ENCODE data around the gene GABRB1. TPM values are rescaled to one million over a fixed set of nuclear protein-coding genes. Genes with fewer than 3 reads are reported as not detected.

GABRB1 gene
- total and polyA plus RNA-seq, 12 donors = 0.22 to 0.69 (median 0.48) TPM; not detected in 8

DNA sequence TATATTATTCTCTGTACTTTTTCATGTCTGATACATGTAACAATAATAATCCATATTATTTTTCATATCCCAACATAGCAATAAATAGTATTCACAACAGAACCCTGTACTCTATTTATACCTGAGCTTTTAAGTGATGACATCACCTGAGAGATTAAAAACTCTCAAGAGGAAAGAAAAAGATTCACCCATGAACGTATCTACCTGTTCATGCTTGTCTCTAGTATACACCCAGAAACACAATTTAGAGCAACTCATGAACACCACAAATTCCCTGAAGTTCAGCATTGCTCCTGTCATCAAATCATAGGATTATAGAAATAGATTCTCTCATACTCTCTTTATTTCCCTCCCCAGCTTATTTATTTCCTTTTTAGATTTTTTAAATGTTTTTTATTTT, 185.9 kb downstream of the GABRB1 start:
- Histone ChIP-seq H3K27me3 (no peaks in the 10 kb centered on the region), H3K4me3 (no peak overlapping the region), H3K36me3 (replicated peaks in 1 of 2) (no peaks in the 10 kb centered on the region), H3K27ac (no peak overlapping the region), H3K4me1 (replicated peaks in 1 of 2) (no peaks in the 10 kb centered on the region), H3K9me3 (replicated peaks in 1 of 3) (no peaks in the 10 kb centered on the region)
- WGBS, 4 donors = 52 to 70% (median 59%) methylated on average over 1 of the region's 1 CpG
- intact Hi-C loops (cut with DNase I) = no loop called here
- DNase-seq = no peak
- no peak for TF ChIP-seq POLR2A (IDR thresholded peaks at IDR 0.05)
- TF ChIP-seq, protein P1, sequence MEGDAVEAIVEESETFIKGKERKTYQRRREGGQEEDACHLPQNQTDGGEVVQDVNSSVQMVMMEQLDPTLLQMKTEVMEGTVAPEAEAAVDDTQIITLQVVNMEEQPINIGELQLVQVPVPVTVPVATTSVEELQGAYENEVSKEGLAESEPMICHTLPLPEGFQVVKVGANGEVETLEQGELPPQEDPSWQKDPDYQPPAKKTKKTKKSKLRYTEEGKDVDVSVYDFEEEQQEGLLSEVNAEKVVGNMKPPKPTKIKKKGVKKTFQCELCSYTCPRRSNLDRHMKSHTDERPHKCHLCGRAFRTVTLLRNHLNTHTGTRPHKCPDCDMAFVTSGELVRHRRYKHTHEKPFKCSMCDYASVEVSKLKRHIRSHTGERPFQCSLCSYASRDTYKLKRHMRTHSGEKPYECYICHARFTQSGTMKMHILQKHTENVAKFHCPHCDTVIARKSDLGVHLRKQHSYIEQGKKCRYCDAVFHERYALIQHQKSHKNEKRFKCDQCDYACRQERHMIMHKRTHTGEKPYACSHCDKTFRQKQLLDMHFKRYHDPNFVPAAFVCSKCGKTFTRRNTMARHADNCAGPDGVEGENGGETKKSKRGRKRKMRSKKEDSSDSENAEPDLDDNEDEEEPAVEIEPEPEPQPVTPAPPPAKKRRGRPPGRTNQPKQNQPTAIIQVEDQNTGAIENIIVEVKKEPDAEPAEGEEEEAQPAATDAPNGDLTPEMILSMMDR (IDR thresholded peaks at IDR 0.05) = no peak

DNA sequence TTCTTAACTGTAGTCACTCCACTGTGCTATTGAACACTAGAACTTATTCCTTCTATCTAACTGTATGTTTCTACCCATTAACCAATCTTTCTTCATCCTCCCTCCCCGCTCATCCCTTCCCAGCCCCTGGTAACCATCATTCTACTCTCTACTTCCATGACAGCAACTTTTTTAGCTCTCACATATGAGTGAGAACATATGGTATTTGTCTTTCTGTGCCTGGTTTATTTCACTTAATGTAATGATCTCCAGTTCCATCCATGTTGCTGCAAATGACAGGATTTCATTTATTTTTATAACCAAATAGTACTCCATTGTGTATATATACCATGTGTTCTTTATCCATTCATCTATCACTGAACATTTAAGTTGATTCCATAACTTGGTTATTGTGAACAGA, 186.5 kb downstream of the GABRB1 start:
- Histone ChIP-seq H3K4me1 (replicated peaks in 1 of 2) (no peaks in the 10 kb centered on the region), H3K27ac (no peak overlapping the region), H3K9me3 (replicated peaks in 1 of 3) (no peaks in the 10 kb centered on the region), H3K27me3 (no peaks in the 10 kb centered on the region), H3K4me3 (no peak overlapping the region), H3K36me3 (replicated peaks in 1 of 2) (no peaks in the 10 kb centered on the region)
- intact Hi-C loops (cut with DNase I) = no loop called here
- DNase-seq = no peak
- TF ChIP-seq POLR2A (IDR thresholded peaks at IDR 0.05) = no peak
- TF ChIP-seq, protein P1 (IDR thresholded peaks at IDR 0.05) = no peak
- WGBS, 4 donors = 61 to 81% (median 70%) methylated on average over 1 of the region's 1 CpG

DNA sequence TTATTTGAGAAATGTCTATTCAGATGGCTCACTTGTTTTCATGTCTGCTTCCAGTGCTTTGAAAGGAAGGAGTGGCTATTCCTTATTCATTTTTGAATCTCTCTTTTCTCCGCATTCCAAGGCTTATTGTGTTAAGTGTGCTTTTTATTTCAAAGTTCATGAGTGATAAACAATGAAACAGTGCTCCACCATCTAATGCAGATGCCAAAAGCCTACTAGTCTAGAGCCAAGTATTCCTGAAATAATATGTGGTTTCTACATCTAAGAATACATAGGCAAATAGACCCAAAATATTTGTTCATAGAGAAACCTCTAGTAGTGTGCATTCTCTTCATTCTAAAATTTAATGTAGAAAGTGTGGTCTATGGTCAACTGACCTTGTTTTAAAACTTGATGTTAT, 187.3 kb downstream of the GABRB1 start:
- intact Hi-C loops (cut with DNase I) = no loop called here
- H3K36me3 ChIP-seq (replicated peaks in 1 of 2) = no peaks in the 10 kb centered on the region
- no peak for TF ChIP-seq POLR2A (IDR thresholded peaks at IDR 0.05)
- TF ChIP-seq, protein P1 (IDR thresholded peaks at IDR 0.05) = no peak
- H3K27ac ChIP-seq = no peak overlapping the region
- no peak for DNase-seq
- 57 to 79% (median 61%) methylated on average over 1 of the region's 1 CpG for WGBS, 4 donors
- H3K4me3 ChIP-seq = no peak overlapping the region
- H3K27me3 ChIP-seq = no peaks in the 10 kb centered on the region
- no peaks in the 10 kb centered on the region for H3K4me1 ChIP-seq (replicated peaks in 1 of 2)
- no peaks in the 10 kb centered on the region for H3K9me3 ChIP-seq (replicated peaks in 1 of 3)

GRCh38 chr4:47219586-47219985, 188.2 kb downstream of the GABRB1 start:
- TF ChIP-seq, protein P1 (IDR thresholded peaks at IDR 0.05) = no peak
- Histone ChIP-seq H3K9me3 (replicated peaks in 1 of 3) (no peaks in the 10 kb centered on the region), H3K27ac (no peak overlapping the region), H3K27me3 (no peaks in the 10 kb centered on the region), H3K36me3 (replicated peaks in 1 of 2) (no peaks in the 10 kb centered on the region), H3K4me1 (replicated peaks in 1 of 2) (no peaks in the 10 kb centered on the region), H3K4me3 (no peak overlapping the region)
- WGBS, 4 donors = 55 to 65% (median 62%) methylated on average over 2 of the region's 2 CpGs
- intact Hi-C loops (cut with DNase I) = no loop called here
- DNase-seq = no peak

All from adrenal gland (tissue), 12 donors.